ENCODE measurements around the gene ARHGAP23. TPM values are rescaled to one million over a fixed set of nuclear protein-coding genes. Genes with fewer than 3 reads are reported as not detected.

Gene ARHGAP23
- total RNA-seq, 1 experiment from 2014 or later = 97.9 TPM

DNA sequence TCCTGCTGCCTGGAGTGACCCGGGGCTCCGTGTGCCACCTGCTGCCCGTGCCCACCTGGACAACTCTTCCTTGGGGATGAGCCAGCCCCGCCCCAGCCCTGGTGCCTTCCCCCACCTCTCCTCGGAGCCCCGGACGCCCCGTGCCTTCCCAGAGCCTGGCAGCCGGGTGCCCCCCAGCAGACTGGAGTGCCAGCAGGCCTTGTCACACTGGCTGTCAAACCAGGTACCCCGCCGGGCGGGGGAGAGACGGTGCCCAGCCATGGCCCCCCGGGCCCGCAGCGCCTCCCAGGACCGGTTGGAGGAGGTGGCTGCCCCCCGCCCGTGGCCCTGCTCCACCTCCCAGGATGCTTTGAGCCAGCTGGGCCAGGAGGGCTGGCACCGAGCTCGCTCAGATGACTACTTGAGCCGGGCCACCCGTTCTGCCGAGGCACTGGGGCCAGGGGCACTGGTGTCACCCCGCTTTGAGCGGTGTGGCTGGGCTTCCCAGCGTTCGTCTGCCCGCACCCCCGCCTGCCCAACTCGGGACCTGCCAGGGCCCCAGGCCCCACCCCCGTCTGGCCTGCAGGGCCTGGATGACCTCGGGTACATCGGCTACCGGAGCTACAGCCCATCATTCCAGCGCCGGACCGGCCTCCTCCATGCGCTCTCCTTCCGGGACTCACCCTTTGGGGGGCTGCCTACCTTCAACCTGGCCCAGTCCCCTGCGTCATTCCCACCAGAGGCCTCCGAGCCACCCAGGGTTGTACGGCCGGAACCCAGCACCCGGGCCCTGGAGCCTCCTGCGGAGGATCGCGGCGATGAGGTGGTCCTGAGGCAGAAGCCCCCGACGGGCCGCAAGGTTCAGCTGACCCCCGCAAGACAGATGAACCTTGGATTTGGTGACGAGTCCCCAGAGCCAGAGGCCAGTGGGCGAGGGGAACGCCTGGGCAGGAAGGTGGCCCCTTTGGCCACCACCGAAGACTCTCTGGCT is 38.4 kb downstream of the ARHGAP23 start:
- no peak overlapping the region for H4K5ac ChIP-seq (ENCODE audit: insufficient read length, low read depth, low read length)
- Mint-ChIP-seq H3K27ac (no peak overlapping the region), H3K9me3 (no peaks in the 10 kb centered on the region; a peak in 1 of 5 replicates), H3K27me3 (ENCODE audit: low read depth) (no peaks in the 10 kb centered on the region), H3K4me1 (peaks cover 4 to 14% of the 10 kb centered on the region in 2 experiments), H3K4me3 (no peak overlapping the region), H3K36me3 (ENCODE audit: insufficient read depth in 1 of 3, low read depth in 3 of 3) (peaks cover 33 to 65% (median 44%) of the 10 kb centered on the region in 3 experiments; a peak in 6 of 7 replicates)
- no peak overlapping the region for H3K18ac ChIP-seq (ENCODE audit: insufficient read length, low read depth, low read length)
- no peak overlapping the region for H2BK5ac ChIP-seq (ENCODE audit: insufficient read length, low read length)
- H3K4me2 ChIP-seq (ENCODE audit: insufficient read depth, insufficient read length, low read length) = no peak overlapping the region
- H2AFZ ChIP-seq (ENCODE audit: low read length) = no peak overlapping the region
- DNase-seq = no peak
- no peak overlapping the region for H4K8ac ChIP-seq (replicated peaks; ENCODE audit: insufficient read length, low read depth, low read length)
- no peaks in the 10 kb centered on the region for H4K20me1 ChIP-seq (ENCODE audit: control insufficient read depth, insufficient read depth, insufficient read length)
- H2BK15ac ChIP-seq (ENCODE audit: low read depth, low read length) = no peak overlapping the region
- no peak overlapping the region for H3T11ph ChIP-seq (ENCODE audit: low read length)
- no peaks in the 10 kb centered on the region for H3K27me3 ChIP-seq (ENCODE audit: insufficient read depth, low read length)
- H3K14ac ChIP-seq (ENCODE audit: insufficient read depth, low read length) = no peak overlapping the region
- no CpG with 5 or more reads among the region's 57 CpGs for WGBS (ENCODE audit: extremely low coverage, insufficient read length, low lambda C conversion rate)
- H4K91ac ChIP-seq (ENCODE audit: insufficient read length, low read depth, low read length) = no peak overlapping the region
- no peak overlapping the region for H2BK12ac ChIP-seq (ENCODE audit: insufficient read length, low read depth, low read length)
- no peak overlapping the region for H3K4ac ChIP-seq (ENCODE audit: low read depth, low read length)
- H3K56ac ChIP-seq (ENCODE audit: insufficient read length, low read depth, low read length) = no peak overlapping the region
- no peaks in the 10 kb centered on the region for H3K4me1 ChIP-seq (ENCODE audit: insufficient read depth, low read length)
- no peak overlapping the region for H3K27ac ChIP-seq (ENCODE audit: insufficient read length, low read depth, low read length)
- H3K9me3 ChIP-seq (ENCODE audit: control insufficient read depth, low read depth, low read length) = no peaks in the 10 kb centered on the region
- no peak overlapping the region for H2BK120ac ChIP-seq (ENCODE audit: low read depth, low read length, poor library complexity, severe bottlenecking)
- H2BK20ac ChIP-seq (ENCODE audit: low read depth, low read length, poor library complexity, severe bottlenecking) = no peak overlapping the region
- H3K9ac ChIP-seq (ENCODE audit: extremely low read depth, insufficient read length, low read length) = no peak overlapping the region
- no peak overlapping the region for H2AK5ac ChIP-seq (ENCODE audit: insufficient read length, low read length)
- no peaks in the 10 kb centered on the region for H3K23me2 ChIP-seq (ENCODE audit: insufficient read length, low read depth, low read length, poor library complexity, severe bottlenecking)
- peaks cover 3% of the 10 kb centered on the region; the same call in 1 of the 2 replicates for H3K79me2 ChIP-seq (ENCODE audit: insufficient read depth, low read length)
- no peaks in the 10 kb centered on the region for H3K79me1 ChIP-seq (ENCODE audit: insufficient read depth, low read depth, low read length, poor library complexity, severe bottlenecking)
- TF ChIP-seq, protein P1, sequence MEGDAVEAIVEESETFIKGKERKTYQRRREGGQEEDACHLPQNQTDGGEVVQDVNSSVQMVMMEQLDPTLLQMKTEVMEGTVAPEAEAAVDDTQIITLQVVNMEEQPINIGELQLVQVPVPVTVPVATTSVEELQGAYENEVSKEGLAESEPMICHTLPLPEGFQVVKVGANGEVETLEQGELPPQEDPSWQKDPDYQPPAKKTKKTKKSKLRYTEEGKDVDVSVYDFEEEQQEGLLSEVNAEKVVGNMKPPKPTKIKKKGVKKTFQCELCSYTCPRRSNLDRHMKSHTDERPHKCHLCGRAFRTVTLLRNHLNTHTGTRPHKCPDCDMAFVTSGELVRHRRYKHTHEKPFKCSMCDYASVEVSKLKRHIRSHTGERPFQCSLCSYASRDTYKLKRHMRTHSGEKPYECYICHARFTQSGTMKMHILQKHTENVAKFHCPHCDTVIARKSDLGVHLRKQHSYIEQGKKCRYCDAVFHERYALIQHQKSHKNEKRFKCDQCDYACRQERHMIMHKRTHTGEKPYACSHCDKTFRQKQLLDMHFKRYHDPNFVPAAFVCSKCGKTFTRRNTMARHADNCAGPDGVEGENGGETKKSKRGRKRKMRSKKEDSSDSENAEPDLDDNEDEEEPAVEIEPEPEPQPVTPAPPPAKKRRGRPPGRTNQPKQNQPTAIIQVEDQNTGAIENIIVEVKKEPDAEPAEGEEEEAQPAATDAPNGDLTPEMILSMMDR (conservative IDR thresholded peaks at IDR 0.05) = no peak
- H3K23ac ChIP-seq (ENCODE audit: insufficient read length, low read depth, low read length) = no peak overlapping the region
